Uterus (tissue), 4 donors: ENCODE results near the gene PSME2. TPM values are rescaled to one million over a fixed set of nuclear protein-coding genes. Genes with fewer than 3 reads are reported as not detected.

ENCODE experiments used
- DNase-seq, 2 donors: peaks; one replicate each; pipeline ENCODE4 v3.0.0-alpha.2; 2019 to 2020
- H3K27ac ChIP-seq, 2 donors: fragments of 200-600 bp; sonication (generic); 1 replicate in 1 of 2; 2 replicates in 1 of 2; pipeline ENCODE4 v1.5.1; 2016 to 2018
- H3K27me3 ChIP-seq, 2 donors: fragments of 200-600 bp; sonication (generic); one replicate each; pipeline ENCODE4 v1.5.1; 2018 to 2019; ENCODE audit warnings: control low read depth in 1 of 2
- H3K36me3 ChIP-seq, 2 donors: fragments of 200-600 bp; sonication (generic); one replicate each; pipeline ENCODE4 v1.5.1; 2019; ENCODE audit warnings: control low read depth in 1 of 2
- H3K4me1 ChIP-seq, 2 donors: fragments of 200-600 bp; sonication (generic); one replicate each; pipeline ENCODE4 v1.5.1; 2018 to 2019; ENCODE audit warnings: control low read depth in 1 of 2
- H3K4me3 ChIP-seq, 2 donors: fragments of 200-600 bp; sonication (generic); 1 replicate in 1 of 2; 2 replicates in 1 of 2; pipeline ENCODE4 v1.5.1; 2018 to 2019; ENCODE audit warnings: mild to moderate bottlenecking in 1 of 2
- H3K9me3 ChIP-seq, 2 donors: fragments of 200-600 bp; sonication (generic); one replicate each; pipeline ENCODE4 v1.5.1; 2019; ENCODE audit warnings: control low read depth in 1 of 2
- CTCF ChIP-seq, 4 experiments: fragments of 200-600 bp in 2 of 4; fragments of 450-650 bp in 2 of 4; sonication (generic) in 2 of 4; IDR thresholded peaks; one replicate each; pipeline ENCODE4 v1.5.1; 2016 to 2019; ENCODE audit warnings: antibody characterized with exemption in 4 of 4, mild to moderate bottlenecking in 2 of 4, moderate library complexity in 1 of 4
- POLR2A ChIP-seq, 2 donors: fragments of 450-650 bp; IDR thresholded peaks; one replicate each; pipeline ENCODE4 v1.6.1; 2016; ENCODE audit warnings: antibody characterized with exemption in 2 of 2, mild to moderate bottlenecking in 1 of 2, moderate library complexity in 1 of 2
- intact Hi-C: fragments of 100-400 bp; cut with DNase I; formaldehyde crosslinking; loops from one replicate; pipeline ENCODE4 v1.15.1; 2023; ENCODE audit warnings: low total_unique reads
- total RNA-seq, 4 donors: library from RNA; depleted of rRNA in 3 of 4; stranded (reverse); fragments of >200 nt in 3 of 4; gene quantifications; one replicate each; pipeline versions ENCODE4 v1.1.0 to v1.2.4, GENCODE V29; 2014 to 2023
- donor health status: DM: yes; HTN: yes; CAD: no.

Gene PSME2
- total RNA-seq, 4 donors from 2014 or later, result 16.9 to 113 (median 25.7) TPM

GRCh38 chr14:24187539-24187915 is 41.1 kb upstream of the PSME2 start:
- H3K36me3 ChIP-seq, result no peaks in the 10 kb centered on the region
- intact Hi-C loops, result no loop called here

DNA sequence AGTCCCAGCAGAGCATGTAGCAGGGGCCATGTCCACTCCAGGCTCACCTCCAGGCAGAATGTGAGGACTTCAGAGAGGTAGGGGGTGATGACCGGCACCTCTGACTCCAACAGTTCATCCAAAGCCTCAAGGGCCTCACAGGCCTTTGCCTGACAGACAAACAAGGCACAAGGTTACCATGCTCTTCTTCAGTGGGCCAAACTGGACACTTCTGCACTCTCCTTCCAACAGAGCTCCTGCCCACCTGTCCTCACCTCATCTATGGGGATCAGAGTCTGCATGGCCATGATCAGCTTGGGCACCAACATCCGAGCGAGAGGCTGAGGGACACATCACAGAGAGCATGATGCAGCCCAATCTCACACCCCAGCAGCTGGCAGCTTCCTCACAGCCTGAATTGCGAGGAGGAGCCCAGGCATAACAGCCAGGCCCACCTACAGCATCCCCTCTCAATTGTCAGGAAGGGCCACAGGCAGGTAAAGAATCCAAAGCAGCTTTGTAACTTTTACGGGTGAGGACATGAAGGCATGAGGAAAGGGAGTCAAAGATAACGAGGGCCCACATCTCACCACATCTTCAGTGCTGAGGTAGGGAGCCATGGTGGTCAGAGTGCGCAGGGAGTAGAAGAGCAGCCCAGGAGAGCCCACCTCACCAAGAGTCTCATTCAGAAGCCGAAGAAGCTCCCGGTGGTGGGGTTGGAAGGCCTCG is 40.6 kb upstream of the PSME2 start:
- H3K4me1 ChIP-seq, result no peaks in the 10 kb centered on the region
- no peak for TF ChIP-seq CTCF (IDR thresholded peaks at IDR 0.05)
- TF ChIP-seq POLR2A (IDR thresholded peaks at IDR 0.05), result no peak
- H3K27ac ChIP-seq, result no peak overlapping the region
- DNase-seq, result no peak
- H3K4me3 ChIP-seq, result no peak overlapping the region
- intact Hi-C loops, result no loop called here
- no peaks in the 10 kb centered on the region for H3K27me3 ChIP-seq
- no peaks in the 10 kb centered on the region for H3K36me3 ChIP-seq
- H3K9me3 ChIP-seq, result no peaks in the 10 kb centered on the region

More at GRCh38 chr14:24187539-24187915, 41.1 kb upstream of the PSME2 start:
- no peak for DNase-seq
- Histone ChIP-seq H3K4me3 (peak overlapping the region in 1 of 2 donors; percentile 51), H3K4me1 (no peaks in the 10 kb centered on the region), H3K9me3 (no peaks in the 10 kb centered on the region), H3K27me3 (no peaks in the 10 kb centered on the region), H3K27ac (no peak overlapping the region)
- TF ChIP-seq POLR2A (IDR thresholded peaks at IDR 0.05) (no peak), CTCF (IDR thresholded peaks at IDR 0.05) (no peak)

GRCh38 chr14:24185741-24186140 is 39.3 kb upstream of the PSME2 start:
- Histone ChIP-seq H3K9me3 (no peaks in the 10 kb centered on the region), H3K36me3 (no peaks in the 10 kb centered on the region), H3K27me3 (no peaks in the 10 kb centered on the region), H3K4me1 (no peaks in the 10 kb centered on the region), H3K27ac (no peak overlapping the region), H3K4me3 (no peak overlapping the region)
- intact Hi-C loops, result no loop called here
- no peak for DNase-seq
- TF ChIP-seq POLR2A (IDR thresholded peaks at IDR 0.05) (no peak), CTCF (IDR thresholded peaks at IDR 0.05) (no peak)

GRCh38 chr14:24185026-24185425 is 38.6 kb upstream of the PSME2 start:
- Histone ChIP-seq H3K27ac (no peak overlapping the region), H3K27me3 (no peaks in the 10 kb centered on the region), H3K9me3 (no peaks in the 10 kb centered on the region), H3K4me3 (no peak overlapping the region), H3K36me3 (no peaks in the 10 kb centered on the region), H3K4me1 (no peaks in the 10 kb centered on the region)
- TF ChIP-seq CTCF (IDR thresholded peaks at IDR 0.05), result no peak
- no peak for TF ChIP-seq POLR2A (IDR thresholded peaks at IDR 0.05)
- intact Hi-C loops, result no loop called here
- DNase-seq, result no peak

DNA sequence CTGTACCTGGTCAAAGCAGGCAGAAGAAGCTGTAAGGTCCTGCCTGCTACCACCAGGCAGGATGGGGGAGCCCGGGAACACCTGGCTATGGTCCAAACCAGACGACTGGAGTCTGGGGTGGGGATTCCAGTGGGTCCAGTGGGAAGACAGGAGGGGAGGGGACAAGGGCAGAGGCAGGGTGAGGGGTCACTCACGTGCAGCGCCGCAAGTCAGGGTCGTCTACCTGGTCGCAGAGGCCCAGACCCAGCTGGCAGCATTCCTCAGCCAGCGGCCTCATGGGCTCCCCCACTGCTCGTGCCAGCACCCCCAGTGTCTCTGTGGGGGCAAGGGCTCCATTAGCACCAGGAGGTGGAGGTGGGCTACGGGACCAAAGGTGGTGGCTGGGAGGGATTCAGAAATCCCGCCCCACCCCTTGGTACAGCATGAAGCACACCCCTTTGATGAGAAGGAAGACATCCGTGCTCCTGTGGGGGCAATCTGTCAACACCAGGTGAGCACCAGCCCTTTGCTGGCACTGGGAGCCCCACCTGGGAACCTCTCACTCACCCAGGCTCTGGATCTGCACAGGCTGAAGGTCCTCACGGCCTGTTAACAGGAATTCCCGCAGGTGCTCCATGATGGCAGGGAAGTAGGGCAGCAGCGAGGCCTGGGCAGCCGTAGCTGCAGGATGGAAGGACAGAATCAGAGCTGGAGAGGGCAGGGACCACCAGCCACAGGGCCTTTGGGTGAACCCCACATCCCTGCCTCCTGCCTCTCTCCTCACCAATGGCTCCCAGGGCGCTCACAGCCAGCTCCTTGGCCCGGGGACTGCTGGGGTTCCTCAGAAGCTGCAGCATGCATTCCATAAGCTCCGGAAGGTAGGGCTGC is 37.9 kb upstream of the PSME2 start:
- no peaks in the 10 kb centered on the region for H3K27me3 ChIP-seq
- DNase-seq, result no peak
- H3K4me1 ChIP-seq, result no peaks in the 10 kb centered on the region
- intact Hi-C loops, result no loop called here
- H3K4me3 ChIP-seq, result no peak overlapping the region
- H3K36me3 ChIP-seq, result no peaks in the 10 kb centered on the region
- TF ChIP-seq CTCF (IDR thresholded peaks at IDR 0.05) (no peak), POLR2A (IDR thresholded peaks at IDR 0.05) (no peak)
- H3K27ac ChIP-seq, result no peak overlapping the region
- no peaks in the 10 kb centered on the region for H3K9me3 ChIP-seq
